NCI-H146 (cell line): ENCODE data around the gene CCDC127.

Experiments used
- DNase-seq: peaks from one replicate; lab custom pipeline; 2025; lab: John Stamatoyannopoulos, UW

The CCDC127 gene

GRCh38 chr5:157126-157715, 60.7 kb downstream of the CCDC127 start:
- DNase-seq = no peak

GRCh38 chr5:156411-157072, 61.4 kb downstream of the CCDC127 start:
- no peak for DNase-seq

- no peak for DNase-seq
These were observed 62.1 kb downstream of the CCDC127 start for GRCh38 chr5:155651-156410.

GRCh38 chr5:154826-155225, 63.1 kb downstream of the CCDC127 start:
- DNase-seq = no peak

- no peak for DNase-seq
These were observed 63.7 kb downstream of the CCDC127 start for GRCh38 chr5:154236-154635.

GRCh38 chr5:153256-153655, 64.7 kb downstream of the CCDC127 start:
- DNase-seq = no peak

GRCh38 chr5:152077-152476, 65.9 kb downstream of the CCDC127 start:
- no peak for DNase-seq

- DNase-seq = no peak
These were observed 67.2 kb downstream of the CCDC127 start for GRCh38 chr5:150746-151145.

GRCh38 chr5:149745-150485, 68.0 kb downstream of the CCDC127 start:
- no peak for DNase-seq

GRCh38 chr5:147751-148150, 70.2 kb downstream of the CCDC127 start:
- DNase-seq = no peak
